HepG2 (cell line): ENCODE results near the gene RBCK1. TPM values are rescaled to one million over a fixed set of nuclear protein-coding genes. Genes with fewer than 3 reads are reported as not detected.

Source experiments
- HES4 ChIP-seq: sonication (generic); formaldehyde crosslinking; IDR thresholded peaks from 2 replicates; pipeline ENCODE4 v1.9.0; 2021; ENCODE audit warnings: mild to moderate bottlenecking, missing genetic modification reagents, borderline replicate concordance
- HNRNPUL1 ChIP-seq: fragments of 200-400 bp; formaldehyde crosslinking; IDR thresholded peaks from 2 replicates; pipeline ENCODE4 v1.6.1; 2017; ENCODE audit warnings: low read depth, mild to moderate bottlenecking, low read length, moderate library complexity
- HOXA7 ChIP-seq: sonication (generic); formaldehyde crosslinking; IDR thresholded peaks from 2 replicates; pipeline ENCODE4 v1.8.1; 2022; ENCODE audit warnings: mild to moderate bottlenecking, missing genetic modification reagents, moderate library complexity
- KDM5B ChIP-seq: sonication (generic); formaldehyde crosslinking; IDR thresholded peaks from 2 replicates; pipeline ENCODE4 v1.4.0; 2020; ENCODE audit warnings: missing genetic modification reagents, mild to moderate bottlenecking, borderline replicate concordance
- MED13 ChIP-seq: sonication (generic); formaldehyde crosslinking; IDR thresholded peaks from 2 replicates; pipeline ENCODE4 v1.5.0; 2020; ENCODE audit warnings: missing genetic modification reagents
- MYC ChIP-seq: sonication (generic); formaldehyde crosslinking; IDR thresholded peaks from 2 replicates; pipeline ENCODE4 v1.9.0; 2021; ENCODE audit warnings: missing genetic modification reagents, borderline replicate concordance
- NRL ChIP-seq: sonication (generic); formaldehyde crosslinking; IDR thresholded peaks from 2 replicates; pipeline ENCODE4 v1.5.0; 2020; ENCODE audit warnings: missing genetic modification reagents, mild to moderate bottlenecking, moderate library complexity, borderline replicate concordance
- PPARG ChIP-seq: conservative IDR thresholded peaks from 2 replicates; pipeline ENCODE4 v1.6.1; 2016; ENCODE audit warnings: missing biosample characterization, missing genetic modification reagents
- RARA ChIP-seq: IDR thresholded peaks from 2 replicates; pipeline ENCODE4 v1.6.1; 2016; ENCODE audit warnings: missing genetic modification reagents, missing compliant biosample characterization
- RBM39 ChIP-seq: fragments of 200-400 bp; formaldehyde crosslinking; IDR thresholded peaks from one replicate; pipeline ENCODE4 v1.6.1; 2018; ENCODE audit warnings: antibody characterized with exemption, mild to moderate bottlenecking, low read depth, low read length; ENCODE audit not compliant: poor library complexity, severe bottlenecking
- TSC22D2 ChIP-seq: sonication (generic); formaldehyde crosslinking; IDR thresholded peaks from 2 replicates; pipeline ENCODE4 v1.5.1; 2020; ENCODE audit warnings: missing genetic modification reagents, mild to moderate bottlenecking, borderline replicate concordance
- ZFP37 ChIP-seq: sonication (generic); formaldehyde crosslinking; IDR thresholded peaks from 2 replicates; pipeline ENCODE4 v1.4.0; 2020; ENCODE audit warnings: missing genetic modification reagents, borderline replicate concordance
- ZNF296 ChIP-seq: sonication (generic); formaldehyde crosslinking; conservative IDR thresholded peaks from 2 replicates; pipeline ENCODE4 v1.5.0; 2020; ENCODE audit warnings: mild to moderate bottlenecking, missing genetic modification reagents
- ZNF501 ChIP-seq: sonication (generic); formaldehyde crosslinking; IDR thresholded peaks from 2 replicates; pipeline ENCODE4 v1.5.1; 2020; ENCODE audit warnings: mild to moderate bottlenecking, moderate library complexity, missing genetic modification reagents
- ZNF670 ChIP-seq: sonication (generic); formaldehyde crosslinking; IDR thresholded peaks from 2 replicates; pipeline ENCODE4 v1.8.0; 2022; ENCODE audit warnings: mild to moderate bottlenecking, missing genetic modification reagents, borderline replicate concordance
- ZNF816 ChIP-seq: sonication (generic); formaldehyde crosslinking; IDR thresholded peaks from 2 replicates; pipeline ENCODE4 v1.8.0; 2022; ENCODE audit warnings: missing genetic modification reagents, mild to moderate bottlenecking, borderline replicate concordance
- polyA plus RNA-seq, 8 experiments: library from polyadenylated mRNA; depleted of rRNA in 3 of 8; stranded (reverse) in 7 of 8; unstranded in 1 of 8; fragments of >200 nt; fragmentation: Illumina TruSeq in 4 of 8; extraction: Trizol in 4 of 8; gene quantifications; 2 replicates each; pipeline versions ENCODE4 v1.2.1 to v1.2.3, GENCODE V29; 2011 to 2016; ENCODE audit warnings: low read depth in 4 of 8, missing spikeins in 1 of 8, mixed read lengths in 1 of 8; ENCODE audit not compliant: insufficient read depth in 1 of 8
- total RNA-seq, 5 experiments: library from RNA; depleted of rRNA; stranded (reverse); fragments of >200 nt; fragmentation: Illumina TruSeq; extraction: Trizol; gene quantifications; 2 replicates each; pipeline ENCODE4 v1.2.3, GENCODE V29; 2016; ENCODE audit warnings: low read depth in 1 of 5
- TF ChIP-seq, protein P1 (sequence below): sonication (generic); formaldehyde crosslinking; IDR thresholded peaks from 2 replicates; pipeline ENCODE4 v1.5.1; 2020; ENCODE audit warnings: mild to moderate bottlenecking, missing genetic modification reagents, moderate library complexity
- TF ChIP-seq, protein P2 (sequence below): IDR thresholded peaks from 2 replicates; pipeline ENCODE4 v1.6.1; 2016; ENCODE audit warnings: mild to moderate bottlenecking
- TF ChIP-seq, protein P3 (sequence below): sonication (generic); formaldehyde crosslinking; IDR thresholded peaks from 2 replicates; pipeline ENCODE4 v1.4.0; 2020; ENCODE audit warnings: missing genetic modification reagents, mild to moderate bottlenecking, borderline replicate concordance
- TF ChIP-seq, protein P4 (sequence below): sonication (generic); formaldehyde crosslinking; IDR thresholded peaks from 2 replicates; pipeline ENCODE4 v1.4.0; 2020; ENCODE audit warnings: missing genetic modification reagents

The RBCK1 gene
- total and polyA plus RNA-seq, 2 of the 13 experiments (the other 11 are each of a cell fraction or from before 2014, with no cell fraction given), result 149 to 215 TPM

DNA sequence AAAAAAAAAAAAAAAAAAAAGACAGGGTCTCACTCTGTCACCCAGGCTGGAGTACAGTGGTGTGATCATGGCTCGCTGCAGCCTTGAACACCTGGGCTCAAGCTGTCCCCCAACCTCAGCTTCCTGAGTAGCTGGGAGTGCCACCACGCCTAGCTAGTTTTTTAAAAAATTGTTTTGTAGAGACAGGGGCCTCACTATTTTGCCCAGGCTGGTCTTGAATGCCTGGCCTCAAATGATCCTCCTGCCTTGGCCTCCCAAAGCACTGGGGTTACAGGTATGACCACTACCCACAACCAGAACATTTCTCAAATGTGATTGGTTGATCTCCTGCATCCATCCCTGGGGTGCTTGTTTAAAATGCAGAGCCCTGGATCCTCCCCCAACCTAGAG is 5.6 kb upstream of the RBCK1 start (continued):
- TF ChIP-seq, protein P1, sequence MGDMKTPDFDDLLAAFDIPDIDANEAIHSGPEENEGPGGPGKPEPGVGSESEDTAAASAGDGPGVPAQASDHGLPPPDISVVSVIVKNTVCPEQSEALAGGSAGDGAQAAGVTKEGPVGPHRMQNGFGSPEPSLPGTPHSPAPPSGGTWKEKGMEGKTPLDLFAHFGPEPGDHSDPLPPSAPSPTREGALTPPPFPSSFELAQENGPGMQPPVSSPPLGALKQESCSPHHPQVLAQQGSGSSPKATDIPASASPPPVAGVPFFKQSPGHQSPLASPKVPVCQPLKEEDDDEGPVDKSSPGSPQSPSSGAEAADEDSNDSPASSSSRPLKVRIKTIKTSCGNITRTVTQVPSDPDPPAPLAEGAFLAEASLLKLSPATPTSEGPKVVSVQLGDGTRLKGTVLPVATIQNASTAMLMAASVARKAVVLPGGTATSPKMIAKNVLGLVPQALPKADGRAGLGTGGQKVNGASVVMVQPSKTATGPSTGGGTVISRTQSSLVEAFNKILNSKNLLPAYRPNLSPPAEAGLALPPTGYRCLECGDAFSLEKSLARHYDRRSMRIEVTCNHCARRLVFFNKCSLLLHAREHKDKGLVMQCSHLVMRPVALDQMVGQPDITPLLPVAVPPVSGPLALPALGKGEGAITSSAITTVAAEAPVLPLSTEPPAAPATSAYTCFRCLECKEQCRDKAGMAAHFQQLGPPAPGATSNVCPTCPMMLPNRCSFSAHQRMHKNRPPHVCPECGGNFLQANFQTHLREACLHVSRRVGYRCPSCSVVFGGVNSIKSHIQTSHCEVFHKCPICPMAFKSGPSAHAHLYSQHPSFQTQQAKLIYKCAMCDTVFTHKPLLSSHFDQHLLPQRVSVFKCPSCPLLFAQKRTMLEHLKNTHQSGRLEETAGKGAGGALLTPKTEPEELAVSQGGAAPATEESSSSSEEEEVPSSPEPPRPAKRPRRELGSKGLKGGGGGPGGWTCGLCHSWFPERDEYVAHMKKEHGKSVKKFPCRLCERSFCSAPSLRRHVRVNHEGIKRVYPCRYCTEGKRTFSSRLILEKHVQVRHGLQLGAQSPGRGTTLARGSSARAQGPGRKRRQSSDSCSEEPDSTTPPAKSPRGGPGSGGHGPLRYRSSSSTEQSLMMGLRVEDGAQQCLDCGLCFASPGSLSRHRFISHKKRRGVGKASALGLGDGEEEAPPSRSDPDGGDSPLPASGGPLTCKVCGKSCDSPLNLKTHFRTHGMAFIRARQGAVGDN, result peak; percentile 54; the same call in 1 of the 2 replicates
- TF ChIP-seq RARA (no peak), MED13 (0 out of 2 replicates have a peak, but pooled peaks have one; percentile 41), ZNF501 (CRISPR knock-in tag) (0 out of 2 replicates have a peak, but pooled peaks have one; percentile 12), ZNF296 (CRISPR knock-in tag) (no peak), RBM39 (no peak), MYC (CRISPR knock-in tag) (0 out of 2 replicates have a peak, but pooled peaks have one; percentile 26), NRL (CRISPR knock-in tag) (peak; percentile 75; the same call in 1 of the 2 replicates), HES4 (no peak), TSC22D2 (CRISPR knock-in tag) (0 out of 2 replicates have a peak, but pooled peaks have one; percentile 8), HNRNPUL1 (no peak), PPARG (CRISPR knock-in tag) (no peak), ZNF670 (CRISPR knock-in tag) (no peak), HOXA7 (CRISPR knock-in tag) (no peak), KDM5B (peak; percentile 78; the same call in 1 of the 2 replicates), ZNF816 (CRISPR knock-in tag) (0 out of 2 replicates have a peak, but pooled peaks have one; percentile 71), ZFP37 (CRISPR knock-in tag) (peak; percentile 62; the same call in 1 of the 2 replicates)
- TF ChIP-seq, protein P2, sequence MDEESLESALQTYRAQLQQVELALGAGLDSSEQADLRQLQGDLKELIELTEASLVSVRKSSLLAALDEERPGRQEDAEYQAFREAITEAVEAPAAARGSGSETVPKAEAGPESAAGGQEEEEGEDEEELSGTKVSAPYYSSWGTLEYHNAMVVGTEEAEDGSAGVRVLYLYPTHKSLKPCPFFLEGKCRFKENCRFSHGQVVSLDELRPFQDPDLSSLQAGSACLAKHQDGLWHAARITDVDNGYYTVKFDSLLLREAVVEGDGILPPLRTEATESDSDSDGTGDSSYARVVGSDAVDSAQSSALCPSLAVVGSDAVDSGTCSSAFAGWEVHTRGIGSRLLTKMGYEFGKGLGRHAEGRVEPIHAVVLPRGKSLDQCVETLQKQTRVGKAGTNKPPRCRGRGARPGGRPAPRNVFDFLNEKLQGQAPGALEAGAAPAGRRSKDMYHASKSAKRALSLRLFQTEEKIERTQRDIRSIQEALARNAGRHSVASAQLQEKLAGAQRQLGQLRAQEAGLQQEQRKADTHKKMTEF, result peak; percentile 33
- TF ChIP-seq, protein P3, sequence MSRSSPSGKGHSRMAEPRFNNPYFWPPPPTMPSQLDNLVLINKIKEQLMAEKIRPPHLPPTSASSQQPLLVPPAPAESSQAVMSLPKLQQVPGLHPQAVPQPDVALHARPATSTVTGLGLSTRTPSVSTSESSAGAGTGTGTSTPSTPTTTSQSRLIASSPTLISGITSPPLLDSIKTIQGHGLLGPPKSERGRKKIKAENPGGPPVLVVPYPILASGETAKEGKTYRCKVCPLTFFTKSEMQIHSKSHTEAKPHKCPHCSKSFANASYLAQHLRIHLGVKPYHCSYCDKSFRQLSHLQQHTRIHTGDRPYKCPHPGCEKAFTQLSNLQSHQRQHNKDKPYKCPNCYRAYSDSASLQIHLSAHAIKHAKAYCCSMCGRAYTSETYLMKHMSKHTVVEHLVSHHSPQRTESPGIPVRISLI (CRISPR knock-in tag), result peak; percentile 64; the same call in 1 of the 2 replicates
- TF ChIP-seq, protein P4, sequence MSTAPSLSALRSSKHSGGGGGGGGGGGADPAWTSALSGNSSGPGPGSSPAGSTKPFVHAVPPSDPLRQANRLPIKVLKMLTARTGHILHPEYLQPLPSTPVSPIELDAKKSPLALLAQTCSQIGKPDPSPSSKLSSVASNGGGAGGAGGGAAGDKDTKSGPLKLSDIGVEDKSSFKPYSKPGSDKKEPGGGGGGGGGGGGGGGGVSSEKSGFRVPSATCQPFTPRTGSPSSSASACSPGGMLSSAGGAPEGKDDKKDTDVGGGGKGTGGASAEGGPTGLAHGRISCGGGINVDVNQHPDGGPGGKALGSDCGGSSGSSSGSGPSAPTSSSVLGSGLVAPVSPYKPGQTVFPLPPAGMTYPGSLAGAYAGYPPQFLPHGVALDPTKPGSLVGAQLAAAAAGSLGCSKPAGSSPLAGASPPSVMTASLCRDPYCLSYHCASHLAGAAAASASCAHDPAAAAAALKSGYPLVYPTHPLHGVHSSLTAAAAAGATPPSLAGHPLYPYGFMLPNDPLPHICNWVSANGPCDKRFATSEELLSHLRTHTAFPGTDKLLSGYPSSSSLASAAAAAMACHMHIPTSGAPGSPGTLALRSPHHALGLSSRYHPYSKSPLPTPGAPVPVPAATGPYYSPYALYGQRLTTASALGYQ, result peak; percentile 28; the same call in 1 of the 2 replicates
